NCI-H1417 (cell line): ENCODE results near the gene SCN1B.
"Not testable (repeated sequence)": the region's sequence is repeated elsewhere in the genome, so short reads cannot be mapped to it uniquely, and the experiment has no call there.

Experiments
- DNase-seq, 3 experiments: peaks; one replicate each; lab custom pipeline; 2025; lab: John Stamatoyannopoulos, UW

The SCN1B gene

GRCh38 chr19:35017507-35017906 is 12.8 kb upstream of the SCN1B start:
- no peak for DNase-seq

GRCh38 chr19:35018379-35018778 is 11.9 kb upstream of the SCN1B start:
- no peak for DNase-seq

- no peak for DNase-seq
Measured at GRCh38 chr19:35019144-35019543, 11.1 kb upstream of the SCN1B start.

GRCh38 chr19:35021016-35021415 is 9.3 kb upstream of the SCN1B start:
- DNase-seq, result no peak

GRCh38 chr19:35021596-35021995 is 8.7 kb upstream of the SCN1B start:
- DNase-seq, result no peak

GRCh38 chr19:35022460-35022859 is 7.8 kb upstream of the SCN1B start:
- DNase-seq, result no peak

- no peak for DNase-seq
Measured at GRCh38 chr19:35023428-35023827, 6.8 kb upstream of the SCN1B start.

GRCh38 chr19:35024095-35024494 is 6.2 kb upstream of the SCN1B start:
- no peak for DNase-seq

GRCh38 chr19:35025969-35026368 is 4.3 kb upstream of the SCN1B start:
- DNase-seq, result no peak

- DNase-seq, result no peak
Measured at GRCh38 chr19:35026418-35026817, 3.9 kb upstream of the SCN1B start.

GRCh38 chr19:35027009-35027408 is 3.3 kb upstream of the SCN1B start:
- no peak for DNase-seq

- DNase-seq, result no peak
Measured at GRCh38 chr19:35027851-35028599, 2.2 kb upstream of the SCN1B start.

GRCh38 chr19:35028600-35028885 is 1.7 kb upstream of the SCN1B start:
- DNase-seq, result not testable (repeated sequence)

- not testable (repeated sequence) for DNase-seq
Measured at GRCh38 chr19:35029275-35029736, 964 bp upstream of the SCN1B start.

- DNase-seq, result peak in 2 of 3 experiments; percentile 22 to 45
Measured at GRCh38 chr19:35029737-35030256, 473 bp upstream of the SCN1B start.

GRCh38 chr19:35031072-35031881 is 1.0 kb downstream of the SCN1B start:
- DNase-seq, result peak in 2 of 3 experiments; percentile 30 to 39

GRCh38 chr19:35032356-35032865 is 2.1 kb downstream of the SCN1B start:
- no peak for DNase-seq

GRCh38 chr19:35033067-35034004 is 3.1 kb downstream of the SCN1B start:
- no peak for DNase-seq

- no peak for DNase-seq
Measured at GRCh38 chr19:35034005-35034502, 3.8 kb downstream of the SCN1B start.

GRCh38 chr19:35034588-35035382 is 4.5 kb downstream of the SCN1B start:
- DNase-seq, result no peak
